ENCODE data around the gene CFAP46. TPM values are rescaled to one million over a fixed set of nuclear protein-coding genes. Genes with fewer than 3 reads are reported as not detected.
A peak's percentile ranks its signal among the peaks of the same experiment; 100 is the strongest.

Gene CFAP46
- total RNA-seq, 1 experiment from 2014 or later, result 3.3 TPM

GRCh38 chr10:132920101-132920925, 22.1 kb downstream of the CFAP46 start (continued):
- no peak for TF ChIP-seq ZNF416 (CRISPR knock-in tag; IDR thresholded peaks at IDR 0.05)
- TF ChIP-seq AR (CRISPR knock-in tag; IDR thresholded peaks at IDR 0.05), result no peak

GRCh38 chr10:132919374-132920100, 22.8 kb downstream of the CFAP46 start:
- ChIA-PET CTCF (interaction anchor here (0.6 kb wide), 1 partner anchor 79 kb away, joined by 3 read pairs; no protein-coding TSS in a partner anchor), POLR2A (no interaction called here)
- Mint-ChIP-seq H3K27me3 (ENCODE audit: low read depth) (no peaks in the 10 kb centered on the region), H3K9me3 (no peaks in the 10 kb centered on the region), H3K4me1 (no peaks in the 10 kb centered on the region), H3K4me3 (no peak overlapping the region), H3K36me3 (no peaks in the 10 kb centered on the region), H3K27ac (no peak overlapping the region)
- no peak for ATAC-seq
- peak; percentile 3 for DNase-seq (ENCODE audit: low spot score)
- no peak for TF ChIP-seq RORB (CRISPR knock-in tag; IDR thresholded peaks at IDR 0.05)
- TF ChIP-seq USF2 (CRISPR knock-in tag; IDR thresholded peaks at IDR 0.05), result no peak
- no peak for TF ChIP-seq MYBL2 (CRISPR knock-in tag; IDR thresholded peaks at IDR 0.05)
- TF ChIP-seq E2F4 (CRISPR knock-in tag; IDR thresholded peaks at IDR 0.05; ENCODE audit: borderline replicate concordance, low read depth), result no peak
- no peak for TF ChIP-seq ARID4B (CRISPR knock-in tag; IDR thresholded peaks at IDR 0.05; ENCODE audit: borderline replicate concordance)
- TF ChIP-seq IRF2 (CRISPR knock-in tag; IDR thresholded peaks at IDR 0.05; ENCODE audit: borderline replicate concordance, low read depth), result no peak
- no peak for TF ChIP-seq ATF6 (CRISPR knock-in tag; IDR thresholded peaks at IDR 0.05)
- TF ChIP-seq MAX (CRISPR knock-in tag; IDR thresholded peaks at IDR 0.05), result no peak
- no peak for TF ChIP-seq ZBTB43 (CRISPR knock-in tag; IDR thresholded peaks at IDR 0.05)
- TF ChIP-seq ZNF317 (CRISPR knock-in tag; IDR thresholded peaks at IDR 0.05; ENCODE audit: borderline replicate concordance, low read depth), result no peak
- no peak for TF ChIP-seq ATF1 (CRISPR knock-in tag; IDR thresholded peaks at IDR 0.05)
- TF ChIP-seq ZSCAN18 (CRISPR knock-in tag; IDR thresholded peaks at IDR 0.05), result no peak
- no peak for TF ChIP-seq OVOL2 (CRISPR knock-in tag; IDR thresholded peaks at IDR 0.05; ENCODE audit: borderline replicate concordance)
- no peak for TF ChIP-seq NR1H2 (CRISPR knock-in tag; IDR thresholded peaks at IDR 0.05)
- TF ChIP-seq SMAD3 (CRISPR knock-in tag; IDR thresholded peaks at IDR 0.05; ENCODE audit: borderline replicate concordance), result no peak
- TF ChIP-seq FOXP1 (CRISPR knock-in tag; IDR thresholded peaks at IDR 0.05; ENCODE audit: borderline replicate concordance), result no peak
- TF ChIP-seq KAT7 (CRISPR knock-in tag; IDR thresholded peaks at IDR 0.05; ENCODE audit: borderline replicate concordance), result no peak
